Myocyte (in vitro differentiated cells): ENCODE data around the gene CCT5. TPM values are rescaled to one million over a fixed set of nuclear protein-coding genes. Genes with fewer than 3 reads are reported as not detected.
A peak's percentile ranks its signal among the peaks of the same experiment; 100 is the strongest.

ENCODE experiments used
- DNase-seq: peaks from one replicate; pipeline ENCODE4 v3.0.0-alpha.2; 2012; ENCODE audit warnings: low read depth
- total RNA-seq: library from RNA; depleted of rRNA; stranded (reverse); fragments of >200 nt; gene quantifications from 2 replicates; pipeline ENCODE4 v1.2.3, GENCODE V29; 2014

The CCT5 gene
- total RNA-seq, 1 donor from 2014 or later: 378 TPM

GRCh38 chr5:10275991-10276390 is 25.9 kb downstream of the CCT5 start:
- DNase-seq: peak; percentile 31

- DNase-seq: no peak
Measured at GRCh38 chr5:10276691-10277090, 26.6 kb downstream of the CCT5 start.

- DNase-seq: no peak
Measured at GRCh38 chr5:10277773-10278630, 27.9 kb downstream of the CCT5 start.

- no peak for DNase-seq
Measured at GRCh38 chr5:10278658-10279279, 28.7 kb downstream of the CCT5 start.

- peak; percentile 53 for DNase-seq
Measured at GRCh38 chr5:10279328-10279727, 29.2 kb downstream of the CCT5 start.

GRCh38 chr5:10279925-10280720 is 30.0 kb downstream of the CCT5 start:
- DNase-seq: no peak

- peak; percentile 75 for DNase-seq
Measured at GRCh38 chr5:10283927-10284635, 34.0 kb downstream of the CCT5 start.

- peak; percentile 48 for DNase-seq
Measured at GRCh38 chr5:10285362-10285761, 35.3 kb downstream of the CCT5 start.

- DNase-seq: peak; percentile 76
Measured at GRCh38 chr5:10286162-10286861, 36.2 kb downstream of the CCT5 start.

- DNase-seq: no peak
Measured at GRCh38 chr5:10286862-10287227, 36.8 kb downstream of the CCT5 start.

GRCh38 chr5:10288592-10289219 is 38.6 kb downstream of the CCT5 start:
- peak; percentile 71 for DNase-seq

- no peak for DNase-seq
Measured at GRCh38 chr5:10289353-10289752, 39.3 kb downstream of the CCT5 start.

GRCh38 chr5:10289991-10290390 is 39.9 kb downstream of the CCT5 start:
- DNase-seq: no peak

- DNase-seq: no peak
Measured at GRCh38 chr5:10290438-10290837, 40.4 kb downstream of the CCT5 start.

GRCh38 chr5:10291692-10292339 is 41.7 kb downstream of the CCT5 start:
- DNase-seq: no peak

- no peak for DNase-seq
Measured at GRCh38 chr5:10293907-10294662, 44.0 kb downstream of the CCT5 start.

- no peak for DNase-seq
Measured at GRCh38 chr5:10295619-10296326, 45.7 kb downstream of the CCT5 start.

GRCh38 chr5:10297646-10298204 is 47.6 kb downstream of the CCT5 start:
- no peak for DNase-seq
